Neural progenitor cell (in vitro differentiated cells): ENCODE data around the gene EFNA3.

Experiments used
- EZH2 ChIP-seq: fragments of 200-600 bp; sonication (generic); IDR thresholded peaks from 2 replicates; pipeline ENCODE4 v1.6.1; 2017; ENCODE audit warnings: antibody characterized with exemption, mild to moderate bottlenecking, moderate library complexity
- TF ChIP-seq, protein P1 (sequence below): fragments of 200-600 bp; sonication (generic); IDR thresholded peaks from 2 replicates; pipeline ENCODE4 v1.5.1; 2017; ENCODE audit warnings: antibody characterized with exemption, mild to moderate bottlenecking

DNA sequence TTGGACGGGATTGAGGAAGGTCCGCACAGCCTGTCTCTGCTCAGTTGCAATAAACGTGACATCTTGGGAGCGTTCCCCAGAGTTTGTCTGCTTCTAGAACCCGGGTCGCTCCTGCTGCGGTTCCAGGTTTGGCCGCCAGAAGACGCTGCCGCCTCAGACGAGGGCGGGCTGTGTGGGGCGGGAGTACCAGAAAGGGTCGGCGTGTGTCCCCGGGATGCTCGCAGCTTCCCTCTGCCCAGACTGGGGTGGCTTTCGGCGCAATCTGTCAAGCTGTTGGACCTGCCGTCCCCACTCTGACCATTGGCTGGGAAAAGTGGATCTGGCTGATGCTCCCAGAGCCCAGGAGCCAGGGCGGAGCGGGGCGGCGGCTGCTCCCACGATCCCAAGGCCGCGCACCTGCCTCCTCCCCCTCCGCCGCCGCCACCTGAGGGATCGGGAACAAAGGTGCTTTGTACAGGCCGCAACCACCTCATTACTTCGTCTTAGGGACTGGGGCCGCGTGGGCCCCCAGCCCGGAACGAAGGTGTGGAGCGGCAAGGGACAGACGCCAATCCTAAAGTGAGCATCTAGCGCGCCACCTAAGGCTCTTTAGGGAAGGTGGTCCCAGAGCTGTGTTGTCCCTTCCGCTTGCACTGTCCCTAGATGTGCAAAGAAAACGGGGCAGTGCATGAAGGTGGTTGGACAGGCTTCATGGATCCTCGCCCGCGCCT is 15.8 kb upstream of the EFNA3 start:
- TF ChIP-seq, protein P1, sequence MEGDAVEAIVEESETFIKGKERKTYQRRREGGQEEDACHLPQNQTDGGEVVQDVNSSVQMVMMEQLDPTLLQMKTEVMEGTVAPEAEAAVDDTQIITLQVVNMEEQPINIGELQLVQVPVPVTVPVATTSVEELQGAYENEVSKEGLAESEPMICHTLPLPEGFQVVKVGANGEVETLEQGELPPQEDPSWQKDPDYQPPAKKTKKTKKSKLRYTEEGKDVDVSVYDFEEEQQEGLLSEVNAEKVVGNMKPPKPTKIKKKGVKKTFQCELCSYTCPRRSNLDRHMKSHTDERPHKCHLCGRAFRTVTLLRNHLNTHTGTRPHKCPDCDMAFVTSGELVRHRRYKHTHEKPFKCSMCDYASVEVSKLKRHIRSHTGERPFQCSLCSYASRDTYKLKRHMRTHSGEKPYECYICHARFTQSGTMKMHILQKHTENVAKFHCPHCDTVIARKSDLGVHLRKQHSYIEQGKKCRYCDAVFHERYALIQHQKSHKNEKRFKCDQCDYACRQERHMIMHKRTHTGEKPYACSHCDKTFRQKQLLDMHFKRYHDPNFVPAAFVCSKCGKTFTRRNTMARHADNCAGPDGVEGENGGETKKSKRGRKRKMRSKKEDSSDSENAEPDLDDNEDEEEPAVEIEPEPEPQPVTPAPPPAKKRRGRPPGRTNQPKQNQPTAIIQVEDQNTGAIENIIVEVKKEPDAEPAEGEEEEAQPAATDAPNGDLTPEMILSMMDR, result peak; percentile 71
- TF ChIP-seq EZH2, result no peak
